ENCODE results near the gene ADAM17.

Gene ADAM17

DNA sequence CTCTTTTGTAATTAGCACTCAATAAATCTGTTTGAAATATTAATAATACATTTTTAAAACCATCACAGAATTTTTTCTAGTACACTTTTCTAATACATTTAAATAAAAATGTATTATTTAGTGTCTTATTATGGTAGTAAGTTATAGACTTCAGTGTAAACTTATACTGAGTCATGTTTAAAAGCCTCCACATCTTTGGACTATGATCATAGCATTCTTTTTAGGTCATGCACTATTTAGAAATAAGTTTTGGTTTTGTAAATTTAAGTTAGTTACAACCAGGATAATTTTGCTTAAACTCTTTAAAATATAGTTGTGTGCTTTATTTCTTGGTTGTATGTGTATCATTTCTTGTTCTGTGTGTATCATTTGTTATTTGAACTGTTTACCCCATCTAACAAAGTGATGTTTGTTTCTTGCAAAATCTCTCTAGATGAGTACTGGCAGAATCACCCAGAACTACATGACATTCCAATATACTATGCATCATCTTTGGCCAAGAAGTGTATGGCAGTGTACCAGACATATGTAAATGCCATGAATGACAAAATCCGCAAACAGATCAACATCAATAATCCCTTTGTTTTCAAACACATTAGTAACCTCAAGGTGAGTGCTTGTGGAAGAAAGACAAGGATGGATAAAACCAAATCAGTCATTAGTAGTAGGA lies 115.4 kb downstream of the ADAM17 start:
- peaks cover 80% of the 10 kb centered on the region for H3K36me3 ChIP-seq (ENCODE audit: low read depth)
- no peak for DNase-seq (ENCODE audit: low spot score)
- H3K27me3 ChIP-seq (ENCODE audit: insufficient read depth, poor library complexity, severe bottlenecking): no peaks in the 10 kb centered on the region
- ATAC-seq (ENCODE audit: low read depth): peak; percentile 23; the same call in 1 of the 3 replicates
- no peak overlapping the region for H3K27ac ChIP-seq (ENCODE audit: poor library complexity, severe bottlenecking)
- no peaks in the 10 kb centered on the region for H3K4me1 ChIP-seq (ENCODE audit: insufficient read depth, poor library complexity, severe bottlenecking)
- H3K9me3 ChIP-seq (ENCODE audit: severe bottlenecking): peaks cover 2% of the 10 kb centered on the region
- TF ChIP-seq, protein P1, sequence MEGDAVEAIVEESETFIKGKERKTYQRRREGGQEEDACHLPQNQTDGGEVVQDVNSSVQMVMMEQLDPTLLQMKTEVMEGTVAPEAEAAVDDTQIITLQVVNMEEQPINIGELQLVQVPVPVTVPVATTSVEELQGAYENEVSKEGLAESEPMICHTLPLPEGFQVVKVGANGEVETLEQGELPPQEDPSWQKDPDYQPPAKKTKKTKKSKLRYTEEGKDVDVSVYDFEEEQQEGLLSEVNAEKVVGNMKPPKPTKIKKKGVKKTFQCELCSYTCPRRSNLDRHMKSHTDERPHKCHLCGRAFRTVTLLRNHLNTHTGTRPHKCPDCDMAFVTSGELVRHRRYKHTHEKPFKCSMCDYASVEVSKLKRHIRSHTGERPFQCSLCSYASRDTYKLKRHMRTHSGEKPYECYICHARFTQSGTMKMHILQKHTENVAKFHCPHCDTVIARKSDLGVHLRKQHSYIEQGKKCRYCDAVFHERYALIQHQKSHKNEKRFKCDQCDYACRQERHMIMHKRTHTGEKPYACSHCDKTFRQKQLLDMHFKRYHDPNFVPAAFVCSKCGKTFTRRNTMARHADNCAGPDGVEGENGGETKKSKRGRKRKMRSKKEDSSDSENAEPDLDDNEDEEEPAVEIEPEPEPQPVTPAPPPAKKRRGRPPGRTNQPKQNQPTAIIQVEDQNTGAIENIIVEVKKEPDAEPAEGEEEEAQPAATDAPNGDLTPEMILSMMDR (IDR thresholded peaks at IDR 0.05; ENCODE audit: poor library complexity, severe bottlenecking): no peak
- H3K4me3 ChIP-seq (ENCODE audit: severe bottlenecking): no peak overlapping the region

DNA sequence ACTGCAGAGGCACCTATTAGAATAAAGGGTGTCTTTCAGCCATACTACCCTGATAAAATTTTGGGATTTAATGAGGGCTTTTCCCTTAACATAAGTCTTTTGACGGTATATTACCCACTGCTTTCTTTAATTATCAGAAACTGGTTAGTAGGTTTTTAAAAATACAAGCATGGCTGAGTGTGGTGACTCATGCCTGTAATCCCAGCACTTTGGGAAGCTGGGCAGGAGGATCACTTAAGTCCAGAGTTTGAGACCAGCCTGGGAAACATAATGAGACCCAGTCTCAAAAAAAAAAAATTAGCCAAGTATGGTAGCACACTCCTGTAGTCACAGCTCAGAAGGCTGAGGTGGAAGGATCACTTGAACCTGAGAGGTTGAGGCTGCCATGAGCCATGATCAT lies 116.1 kb downstream of the ADAM17 start:
- no peaks in the 10 kb centered on the region for H3K27me3 ChIP-seq (ENCODE audit: insufficient read depth, poor library complexity, severe bottlenecking)
- ATAC-seq (ENCODE audit: low read depth) (no peak), DNase-seq (ENCODE audit: low spot score) (no peak)
- H3K9me3 ChIP-seq (ENCODE audit: severe bottlenecking): peaks cover 2% of the 10 kb centered on the region
- no peak overlapping the region for H3K27ac ChIP-seq (ENCODE audit: poor library complexity, severe bottlenecking)
- no peak overlapping the region for H3K4me3 ChIP-seq (ENCODE audit: severe bottlenecking)
- no peaks in the 10 kb centered on the region for H3K4me1 ChIP-seq (ENCODE audit: insufficient read depth, poor library complexity, severe bottlenecking)
- TF ChIP-seq, protein P1 (IDR thresholded peaks at IDR 0.05; ENCODE audit: poor library complexity, severe bottlenecking): no peak
- peaks cover 77% of the 10 kb centered on the region for H3K36me3 ChIP-seq (ENCODE audit: low read depth)

Measured in RWPE2 (cell line).